Fibroblast of lung (primary cell): ENCODE data around the gene LEPROT. TPM values are rescaled to one million over a fixed set of nuclear protein-coding genes. Genes with fewer than 3 reads are reported as not detected.
"Not testable (repeated sequence)": the region's sequence is repeated elsewhere in the genome, so short reads cannot be mapped to it uniquely, and the experiment has no call there.

Source experiments
- DNase-seq, 2 donors: peaks; one replicate each; pipeline versions ENCODE4 v3.0.0 to v3.0.0-alpha.2; 2010; ENCODE audit warnings: low read depth in 2 of 2
- H2AFZ ChIP-seq: 2 replicates; pipeline ENCODE4 v1.5.1; 2012; ENCODE audit warnings: low read length, control low read depth, inconsistent platforms
- H3K27ac ChIP-seq: 2 replicates; pipeline ENCODE4 v1.5.1; 2011; ENCODE audit warnings: low read length, control low read depth; ENCODE audit not compliant: insufficient read depth
- H3K27me3 ChIP-seq: 2 replicates; pipeline ENCODE4 v1.5.1; 2011; ENCODE audit warnings: mild to moderate bottlenecking, low read length; ENCODE audit not compliant: control insufficient read depth, insufficient read depth
- H3K36me3 ChIP-seq: 2 replicates; pipeline ENCODE4 v1.5.1; 2011; ENCODE audit warnings: low read length; ENCODE audit not compliant: control insufficient read depth, insufficient read depth
- H3K4me1 ChIP-seq: 2 replicates; pipeline ENCODE4 v1.5.1; 2011; ENCODE audit warnings: low read length; ENCODE audit not compliant: control insufficient read depth, insufficient read depth; ENCODE audit errors: extremely low read depth
- H3K4me2 ChIP-seq: 2 replicates; pipeline ENCODE4 v1.5.1; 2011; ENCODE audit warnings: low read length, control low read depth; ENCODE audit not compliant: insufficient read depth; ENCODE audit errors: extremely low read depth
- H3K4me3 ChIP-seq, 4 experiments: fragments of 200-600 bp in 1 of 4; sonication (generic) in 1 of 4; replicated peaks in 1 of 4; 2 replicates each; pipeline ENCODE4 v1.5.1; 2011 to 2016; ENCODE audit warnings: low read length in 4 of 4, low read depth in 3 of 4, mild to moderate bottlenecking in 3 of 4, control low read depth in 2 of 4, inconsistent platforms in 1 of 4, mixed read lengths in 1 of 4; ENCODE audit not compliant: insufficient read depth in 1 of 4; ENCODE audit errors: control extremely low read depth in 1 of 4
- H3K79me2 ChIP-seq: 2 replicates; pipeline ENCODE4 v1.5.1; 2012; ENCODE audit warnings: mild to moderate bottlenecking, low read length, inconsistent platforms; ENCODE audit not compliant: control insufficient read depth, insufficient read depth
- H3K9ac ChIP-seq: 2 replicates; pipeline ENCODE4 v1.5.1; 2011; ENCODE audit warnings: mild to moderate bottlenecking, low read length, control low read depth; ENCODE audit not compliant: insufficient read depth
- H3K9me3 ChIP-seq: 2 replicates; pipeline ENCODE4 v1.5.1; 2012; ENCODE audit warnings: low read depth, low read length; ENCODE audit not compliant: control insufficient read depth, insufficient read depth
- H4K20me1 ChIP-seq: 2 replicates; pipeline ENCODE4 v1.5.1; 2011; ENCODE audit warnings: low read length; ENCODE audit not compliant: control insufficient read depth, insufficient read depth; ENCODE audit errors: extremely low read depth
- EZH2 ChIP-seq: IDR thresholded peaks from 2 replicates; pipeline ENCODE4 v1.5.1; 2012; ENCODE audit warnings: low read length, control low read depth, mild to moderate bottlenecking; ENCODE audit errors: missing control alignments
- polyA plus RNA-seq, 2 donors: library from polyadenylated mRNA; depleted of rRNA in 1 of 2; stranded (reverse) in 1 of 2; unstranded in 1 of 2; fragments of >200 nt; gene quantifications; 2 replicates each; pipeline ENCODE4 v1.2.1, GENCODE V29; 2011 to 2012; ENCODE audit warnings: missing spikeins in 1 of 2
- total RNA-seq: library from RNA; depleted of rRNA; stranded (reverse); fragments of >200 nt; gene quantifications from 2 replicates; pipeline ENCODE4 v1.2.1, GENCODE V29; 2014
- TF ChIP-seq, protein P1 (sequence below), 2 donors: IDR thresholded peaks in 1 of 2; conservative IDR thresholded peaks in 1 of 2; 1 replicate in 1 of 2; 2 replicates in 1 of 2; pipeline ENCODE4 v1.5.1; 2011 to 2012; ENCODE audit warnings: low read length in 2 of 2, control low read depth in 1 of 2, inconsistent platforms in 1 of 2, low read depth in 1 of 2, mild to moderate bottlenecking in 1 of 2

The LEPROT gene
- total and polyA plus RNA-seq, 2 donors (not counting 1 experiment from before 2014, with no cell fraction given): 37.5 to 101 TPM

DNA sequence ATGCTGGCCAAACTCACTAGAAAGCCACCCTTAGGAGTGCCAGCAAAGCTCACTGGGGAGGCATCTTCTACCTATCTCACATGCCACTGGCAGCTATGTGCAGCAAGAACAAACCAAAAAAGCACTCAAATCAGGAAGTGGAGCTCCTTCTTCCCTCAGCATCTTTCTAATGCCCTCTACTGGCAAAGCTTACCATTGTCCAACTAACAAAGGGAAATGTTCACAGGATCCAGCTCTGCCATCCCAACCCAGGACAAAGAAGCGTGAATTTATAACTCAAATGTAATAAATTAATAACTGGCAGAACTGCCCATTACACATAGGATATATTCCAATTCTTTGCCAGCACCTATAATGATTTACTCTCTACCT, 38.9 kb downstream of the LEPROT start:
- Histone ChIP-seq H3K27ac (no peak overlapping the region), H3K4me2 (no peak overlapping the region), H3K4me3 (no peak overlapping the region), H2AFZ (no peak overlapping the region), H3K36me3 (no peaks in the 10 kb centered on the region), H4K20me1 (no peaks in the 10 kb centered on the region), H3K27me3 (no peaks in the 10 kb centered on the region), H3K4me1 (no peaks in the 10 kb centered on the region), H3K9me3 (no peaks in the 10 kb centered on the region), H3K9ac (no peak overlapping the region), H3K79me2 (no peaks in the 10 kb centered on the region)
- DNase-seq: peak; percentile 26 to 42
- no peak for TF ChIP-seq EZH2
- TF ChIP-seq, protein P1, sequence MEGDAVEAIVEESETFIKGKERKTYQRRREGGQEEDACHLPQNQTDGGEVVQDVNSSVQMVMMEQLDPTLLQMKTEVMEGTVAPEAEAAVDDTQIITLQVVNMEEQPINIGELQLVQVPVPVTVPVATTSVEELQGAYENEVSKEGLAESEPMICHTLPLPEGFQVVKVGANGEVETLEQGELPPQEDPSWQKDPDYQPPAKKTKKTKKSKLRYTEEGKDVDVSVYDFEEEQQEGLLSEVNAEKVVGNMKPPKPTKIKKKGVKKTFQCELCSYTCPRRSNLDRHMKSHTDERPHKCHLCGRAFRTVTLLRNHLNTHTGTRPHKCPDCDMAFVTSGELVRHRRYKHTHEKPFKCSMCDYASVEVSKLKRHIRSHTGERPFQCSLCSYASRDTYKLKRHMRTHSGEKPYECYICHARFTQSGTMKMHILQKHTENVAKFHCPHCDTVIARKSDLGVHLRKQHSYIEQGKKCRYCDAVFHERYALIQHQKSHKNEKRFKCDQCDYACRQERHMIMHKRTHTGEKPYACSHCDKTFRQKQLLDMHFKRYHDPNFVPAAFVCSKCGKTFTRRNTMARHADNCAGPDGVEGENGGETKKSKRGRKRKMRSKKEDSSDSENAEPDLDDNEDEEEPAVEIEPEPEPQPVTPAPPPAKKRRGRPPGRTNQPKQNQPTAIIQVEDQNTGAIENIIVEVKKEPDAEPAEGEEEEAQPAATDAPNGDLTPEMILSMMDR (conservative IDR thresholded peaks at IDR 0.05 in 1 of 2, IDR thresholded peaks at IDR 0.05 in 1 of 2; ENCODE audit: low read depth in 1 of 2, low read length in 2 of 2): peak; percentile 43 to 70

DNA sequence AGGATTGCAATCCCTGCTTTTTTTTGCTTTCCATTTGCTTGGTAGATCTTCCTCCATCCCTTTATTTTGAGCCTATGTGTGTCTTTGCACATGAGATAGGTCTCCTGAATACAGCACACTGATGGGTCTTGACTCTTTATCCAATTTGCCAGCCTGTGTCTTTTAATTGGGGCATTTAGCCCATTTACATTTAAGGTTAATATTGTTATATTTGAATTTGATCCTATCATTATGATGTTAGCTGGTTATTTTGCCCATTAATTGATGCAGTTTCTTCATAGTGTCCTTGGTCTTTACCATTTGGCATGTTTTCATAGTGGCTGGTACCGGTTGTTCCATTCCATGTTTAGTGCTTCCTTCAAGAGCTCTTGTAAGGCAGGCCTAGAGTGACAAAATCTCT, 45.4 kb downstream of the LEPROT start:
- not testable (repeated sequence) for H3K27ac ChIP-seq, H3K36me3 ChIP-seq, H4K20me1 ChIP-seq, H2AFZ ChIP-seq, DNase-seq, H3K79me2 ChIP-seq, H3K27me3 ChIP-seq, H3K4me2 ChIP-seq, H3K4me1 ChIP-seq, H3K4me3 ChIP-seq, H3K9me3 ChIP-seq, H3K9ac ChIP-seq

DNA sequence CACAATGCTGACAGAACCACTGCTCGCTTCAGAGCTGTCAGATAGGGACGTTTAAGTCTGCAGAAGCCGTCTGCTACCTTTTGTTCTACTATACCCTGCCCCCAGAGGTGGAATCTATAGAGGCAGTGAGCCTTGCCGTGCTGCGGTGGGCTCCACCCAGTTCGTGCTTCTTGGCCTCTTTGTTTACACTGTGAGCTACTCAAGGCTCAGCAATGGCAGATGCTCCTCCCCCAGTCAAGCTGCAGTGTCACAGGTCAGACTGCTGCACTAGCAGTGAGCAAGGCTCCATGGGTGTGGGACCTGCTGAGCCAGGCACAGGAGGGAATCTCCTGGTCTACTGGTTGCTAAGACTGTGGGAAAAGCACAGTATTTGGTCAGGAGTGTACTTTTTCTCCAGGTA, 47.1 kb downstream of the LEPROT start:
- TF ChIP-seq, protein P1 (conservative IDR thresholded peaks at IDR 0.05 in 1 of 2, IDR thresholded peaks at IDR 0.05 in 1 of 2; ENCODE audit: low read depth in 1 of 2, low read length in 2 of 2): no peak
- TF ChIP-seq EZH2: no peak
- H3K4me1 ChIP-seq: no peaks in the 10 kb centered on the region
- H3K4me3 ChIP-seq: no peak overlapping the region
- H3K36me3 ChIP-seq: no peaks in the 10 kb centered on the region
- H3K79me2 ChIP-seq: no peaks in the 10 kb centered on the region
- no peak overlapping the region for H2AFZ ChIP-seq
- peak; percentile 26 to 67 for DNase-seq
- no peak overlapping the region for H3K27ac ChIP-seq
- H3K9ac ChIP-seq: no peak overlapping the region
- H3K9me3 ChIP-seq: no peaks in the 10 kb centered on the region
- no peak overlapping the region for H3K4me2 ChIP-seq
- H4K20me1 ChIP-seq: no peaks in the 10 kb centered on the region
- H3K27me3 ChIP-seq: no peaks in the 10 kb centered on the region
